AG04449 (cell line): ENCODE results near the gene NPFF.

Experiments used
- CTCF ChIA-PET: fragments of 350-600 bp; formaldehyde crosslinking; extraction: SDS; loops from one replicate; lab custom pipeline; 2021; ENCODE audit warnings: antibody characterized with exemption; lab: Yijun Ruan, JAX
- POLR2A ChIA-PET: fragments of 400-600, 350-600 bp; formaldehyde crosslinking; extraction: SDS; loops from one replicate; lab custom pipeline; 2020; ENCODE audit warnings: antibody characterized with exemption, inconsistent platforms; lab: Yijun Ruan, JAX
- DNase-seq: peaks from one replicate; pipeline ENCODE4 v3.0.0-alpha.2; 2010; ENCODE audit warnings: low read depth, low spot score
- H3K4me3 ChIP-seq: 2 replicates; pipeline ENCODE4 v1.5.1; 2011; ENCODE audit warnings: low read depth, mild to moderate bottlenecking, control low read depth, low read length
- TF ChIP-seq, protein P1 (sequence below): IDR thresholded peaks from one replicate; pipeline ENCODE4 v1.5.1; 2011; ENCODE audit warnings: mild to moderate bottlenecking, moderate library complexity, low read length, control low read depth, inconsistent platforms; ENCODE audit not compliant: insufficient read depth; ENCODE audit errors: missing control alignments

Gene NPFF

DNA sequence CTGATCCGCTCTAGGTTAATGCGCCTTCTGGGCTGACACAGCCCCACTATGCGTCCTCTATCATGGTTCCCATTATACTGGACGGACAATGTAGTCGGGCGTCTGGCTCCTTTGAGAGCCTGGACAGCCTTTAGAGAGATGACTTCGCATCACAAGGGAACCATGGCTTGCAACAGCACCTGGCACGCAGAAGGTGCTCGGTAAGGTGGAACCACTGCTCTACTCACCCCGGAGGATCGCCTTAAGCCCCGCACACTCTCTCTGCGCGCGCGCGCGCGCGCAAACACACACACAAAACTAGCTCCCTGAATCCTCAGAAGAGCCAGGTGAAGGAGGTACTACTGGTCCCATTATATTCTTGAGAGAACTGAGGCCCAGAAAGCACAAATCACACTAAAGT lies 15.1 kb downstream of the NPFF start:
- peak overlapping the region; percentile 61 for H3K4me3 ChIP-seq
- POLR2A ChIA-PET, result interaction anchor here (0.5 to 2.2 kb wide), 4 partner anchors 9 to 44 kb away, joined by 3 to 17 read pairs (median 8); partner anchors contain the start of gene TARBP2
- no peak for DNase-seq
- TF ChIP-seq, protein P1, sequence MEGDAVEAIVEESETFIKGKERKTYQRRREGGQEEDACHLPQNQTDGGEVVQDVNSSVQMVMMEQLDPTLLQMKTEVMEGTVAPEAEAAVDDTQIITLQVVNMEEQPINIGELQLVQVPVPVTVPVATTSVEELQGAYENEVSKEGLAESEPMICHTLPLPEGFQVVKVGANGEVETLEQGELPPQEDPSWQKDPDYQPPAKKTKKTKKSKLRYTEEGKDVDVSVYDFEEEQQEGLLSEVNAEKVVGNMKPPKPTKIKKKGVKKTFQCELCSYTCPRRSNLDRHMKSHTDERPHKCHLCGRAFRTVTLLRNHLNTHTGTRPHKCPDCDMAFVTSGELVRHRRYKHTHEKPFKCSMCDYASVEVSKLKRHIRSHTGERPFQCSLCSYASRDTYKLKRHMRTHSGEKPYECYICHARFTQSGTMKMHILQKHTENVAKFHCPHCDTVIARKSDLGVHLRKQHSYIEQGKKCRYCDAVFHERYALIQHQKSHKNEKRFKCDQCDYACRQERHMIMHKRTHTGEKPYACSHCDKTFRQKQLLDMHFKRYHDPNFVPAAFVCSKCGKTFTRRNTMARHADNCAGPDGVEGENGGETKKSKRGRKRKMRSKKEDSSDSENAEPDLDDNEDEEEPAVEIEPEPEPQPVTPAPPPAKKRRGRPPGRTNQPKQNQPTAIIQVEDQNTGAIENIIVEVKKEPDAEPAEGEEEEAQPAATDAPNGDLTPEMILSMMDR, result no peak
- CTCF ChIA-PET, result interaction anchor here (0.7 to 6.8 kb wide), 6 partner anchors 10 to 279 kb away, joined by 3 to 33 read pairs (median 5); partner anchors contain the start of gene NPFF

DNA sequence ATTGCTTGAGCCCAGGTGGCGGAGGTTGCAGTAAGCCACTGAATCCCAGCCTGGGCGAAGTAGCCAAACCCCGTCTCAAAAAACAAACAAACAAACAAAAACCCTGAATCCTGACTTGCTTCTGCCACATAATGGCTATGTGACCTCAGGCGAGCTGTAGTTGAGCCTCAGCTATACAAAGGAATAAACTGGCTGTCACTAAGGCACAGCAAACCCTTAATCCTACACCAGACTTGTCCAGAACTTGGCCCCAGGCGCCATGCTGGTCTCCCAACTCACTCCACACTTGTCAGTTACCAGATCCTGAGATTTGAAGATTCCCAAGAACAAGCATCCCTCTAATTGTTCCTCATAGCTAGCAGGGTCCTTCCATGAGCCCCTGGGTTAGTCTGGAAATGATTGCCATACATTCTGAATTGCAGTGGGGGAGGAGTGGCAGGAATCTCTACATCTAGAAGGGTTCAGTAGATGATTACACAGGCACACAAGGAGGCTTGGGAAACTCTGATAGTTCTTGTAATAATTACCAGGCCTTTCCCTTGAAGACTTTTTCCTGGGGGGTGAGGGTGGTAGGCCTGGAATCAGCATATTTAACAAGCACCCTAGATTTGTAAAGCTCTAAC lies 17.9 kb downstream of the NPFF start:
- TF ChIP-seq, protein P1, result no peak
- ChIA-PET POLR2A (interaction anchor here (1.2 kb wide), 1 partner anchor 12 kb away, joined by 3 read pairs; the partner anchor contains the start of gene TARBP2), CTCF (interaction anchor here (0.8 to 1.2 kb wide), 3 partner anchors 12 to 168 kb away, joined by 3 to 4 read pairs (median 4); partner anchors contain the start of genes AAAS and TARBP2)
- no peak overlapping the region for H3K4me3 ChIP-seq
- DNase-seq, result no peak

DNA sequence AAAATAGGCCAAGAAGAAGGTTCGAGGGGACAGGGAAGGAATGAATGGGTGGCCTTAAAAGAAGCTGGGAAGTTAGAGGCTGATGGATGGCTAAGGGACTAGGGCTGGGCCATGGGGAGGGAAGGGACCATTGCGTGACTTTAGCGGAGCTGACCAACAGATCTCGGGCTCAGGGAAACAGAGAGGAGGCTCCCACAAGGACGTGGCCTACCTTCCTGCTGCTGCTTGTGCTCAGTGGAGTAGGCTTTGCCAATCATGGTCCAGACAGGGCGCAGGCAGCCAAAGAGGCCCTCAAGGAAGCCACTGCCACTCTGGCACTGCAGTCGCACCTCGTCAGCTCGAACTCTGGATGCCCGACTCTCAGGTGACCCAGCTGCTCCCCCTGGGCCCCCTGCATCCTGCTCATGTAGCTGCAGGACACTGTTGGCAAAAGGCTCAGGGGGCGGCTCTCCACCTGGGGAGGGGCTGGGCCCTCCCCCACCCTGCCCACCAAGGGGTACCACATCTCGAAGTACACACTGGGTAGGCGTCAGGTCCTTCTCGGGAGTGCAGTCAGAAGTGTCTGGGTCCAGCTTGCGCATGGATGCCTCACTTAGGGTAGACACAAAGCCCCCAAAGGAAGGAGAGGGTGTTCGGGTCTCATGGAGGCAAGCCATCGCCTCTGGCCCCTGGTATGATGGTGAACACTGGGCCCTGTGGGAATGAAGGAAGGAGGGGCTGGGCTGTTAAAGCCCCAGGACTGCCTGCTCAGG lies 20.4 kb downstream of the NPFF start:
- ChIA-PET POLR2A (interaction anchor here (0.8 to 1.0 kb wide), 2 partner anchors 9 to 13 kb away, joined by 4 to 5 read pairs; partner anchors contain the start of genes MAP3K12 and TARBP2), CTCF (interaction anchor here (1.1 kb wide), 1 partner anchor 163 kb away, joined by 3 read pairs; no protein-coding TSS in a partner anchor)
- DNase-seq, result no peak
- TF ChIP-seq, protein P1, result no peak
- H3K4me3 ChIP-seq, result no peak overlapping the region

DNA sequence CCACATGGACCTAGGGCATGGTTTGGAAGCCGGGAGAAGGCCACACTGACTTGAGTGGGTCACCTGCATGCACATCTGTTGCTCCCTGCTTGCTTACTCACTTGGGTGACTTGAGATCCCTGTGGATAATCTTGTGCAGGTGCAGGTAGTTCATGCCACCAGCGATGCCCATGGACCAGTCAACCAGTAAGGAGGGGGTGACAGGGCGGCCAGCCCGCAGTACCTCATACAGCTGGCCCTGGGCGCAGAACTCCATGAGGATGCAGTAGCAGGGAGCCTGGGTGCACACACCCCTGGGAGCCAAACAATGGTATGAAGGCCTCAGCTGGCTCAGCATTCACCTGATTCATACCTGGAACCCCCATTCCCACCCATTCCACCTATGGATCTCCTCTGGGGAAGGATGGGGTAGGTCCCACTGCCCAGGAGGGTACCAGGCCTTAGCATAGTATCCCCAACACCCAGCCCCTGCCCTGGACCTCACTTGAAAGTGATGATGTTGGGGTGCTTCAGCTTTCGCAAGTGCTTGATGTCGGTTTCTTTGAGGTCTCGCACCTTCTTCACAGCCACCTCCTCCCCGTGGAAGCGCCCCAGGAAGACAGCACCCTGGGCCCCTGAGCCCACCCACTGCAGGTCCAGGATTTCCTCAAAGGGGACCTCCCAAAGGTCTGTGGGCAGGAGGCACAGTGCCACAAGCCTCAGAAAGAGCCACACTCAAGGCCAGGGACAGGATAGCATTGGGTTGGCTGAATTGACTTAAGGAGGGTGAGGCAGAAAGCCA lies 21.1 kb downstream of the NPFF start:
- POLR2A ChIA-PET, result interaction anchor here (0.8 to 1.0 kb wide), 2 partner anchors 10 to 14 kb away, joined by 4 to 5 read pairs; partner anchors contain the start of genes MAP3K12 and TARBP2
- TF ChIP-seq, protein P1, result no peak
- CTCF ChIA-PET, result no interaction called here
- no peak overlapping the region for H3K4me3 ChIP-seq
- DNase-seq, result no peak

DNA sequence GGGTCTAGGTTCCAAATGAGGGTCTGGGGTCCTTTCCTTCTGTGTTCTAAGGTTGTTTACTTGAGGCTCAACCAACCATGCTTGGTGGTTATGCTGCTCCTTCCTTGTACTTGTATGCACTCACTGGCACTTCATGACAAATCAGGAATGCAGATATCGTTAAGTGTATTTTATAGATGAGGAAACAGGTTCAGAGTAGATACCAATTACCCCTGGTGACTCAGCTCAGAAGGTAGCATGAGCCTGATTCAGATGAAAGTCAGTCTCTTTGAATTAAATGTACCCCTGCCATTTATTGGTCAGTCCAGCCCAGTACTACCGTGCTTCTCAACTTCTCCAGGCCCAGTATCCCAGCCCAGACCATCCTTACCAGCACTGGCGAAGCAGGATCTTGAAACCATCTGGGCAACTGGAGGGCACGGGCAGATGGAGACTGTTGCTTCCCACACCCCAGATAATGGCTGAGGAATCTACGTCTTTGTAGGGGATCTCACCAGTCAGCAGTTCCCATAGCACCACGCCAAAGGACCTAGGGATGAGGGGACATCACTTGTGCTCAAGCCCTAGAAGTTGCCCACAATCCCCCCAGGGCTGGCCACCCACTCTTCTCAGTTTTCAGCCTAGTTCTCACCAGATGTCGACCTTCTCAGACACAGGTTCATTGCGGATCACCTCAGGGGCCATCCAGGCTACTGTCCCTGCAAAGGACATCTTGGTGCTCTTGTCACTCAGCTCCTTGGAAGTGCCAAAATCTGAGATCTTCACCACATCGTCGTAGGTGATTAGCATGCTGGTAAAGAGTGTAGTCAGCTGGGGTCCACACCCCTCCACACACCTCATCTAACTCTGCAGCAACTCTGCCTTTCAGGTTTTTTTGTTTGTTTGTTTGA lies 22.4 kb downstream of the NPFF start:
- no peak overlapping the region for H3K4me3 ChIP-seq
- DNase-seq, result no peak
- TF ChIP-seq, protein P1, result no peak
- ChIA-PET CTCF (interaction anchor here (1.1 kb wide), 1 partner anchor 163 kb away, joined by 3 read pairs; the partner anchor contains the start of gene AAAS), POLR2A (interaction anchor here (0.9 kb wide), 1 partner anchor 11 kb away, joined by 3 read pairs; no protein-coding TSS in a partner anchor)
